Hematopoietic multipotent progenitor cell treated with erythropoietin and hydrocortisone succinate and interleukin-3 and kit ligand, for 15 days (in vitro differentiated cells): ENCODE results near the gene SS18.
A peak's percentile ranks its signal among the peaks of the same experiment; 100 is the strongest.

Source experiments
- DNase-seq: peaks from one replicate; pipeline ENCODE4 v3.0.0-alpha.2; 2015; ENCODE audit warnings: low spot score

Gene SS18

DNA sequence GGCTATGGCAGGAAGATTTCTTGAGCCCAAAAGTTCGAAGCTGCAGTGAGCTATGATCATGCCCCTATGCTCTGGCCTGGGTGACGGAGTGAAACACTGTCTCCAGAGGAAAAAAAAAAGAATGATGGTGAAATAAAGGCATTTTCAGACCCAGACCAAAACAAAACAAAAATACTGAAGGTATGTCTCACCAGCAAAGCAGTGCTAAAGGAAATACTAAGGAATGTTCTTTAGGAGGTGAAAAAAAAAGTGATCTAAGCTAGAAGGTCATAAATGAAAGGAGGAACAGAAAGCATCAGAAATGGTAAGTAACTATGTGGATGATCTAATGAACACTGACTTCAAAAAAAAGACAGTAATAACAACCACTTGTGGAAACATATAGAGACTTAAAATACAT, 18.7 kb downstream of the SS18 start:
- no peak for DNase-seq

DNA sequence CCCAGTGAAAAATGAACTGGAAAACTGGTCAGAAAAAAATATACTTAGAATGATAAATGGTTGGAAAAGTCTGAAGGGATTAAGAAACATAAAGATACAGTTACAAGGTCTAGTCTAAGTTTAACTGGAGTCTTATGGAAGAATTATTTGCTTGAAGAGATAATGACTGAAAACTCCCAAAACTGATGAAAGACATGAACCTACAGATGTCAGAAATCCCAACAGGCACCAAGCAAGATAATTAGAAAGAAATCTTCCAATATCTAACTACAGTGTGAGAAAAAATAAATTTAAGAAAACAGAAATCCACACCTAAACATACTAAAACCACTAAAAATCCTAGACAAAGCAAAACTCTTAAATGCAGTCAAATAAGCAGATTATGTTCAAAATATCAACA, 19.4 kb downstream of the SS18 start:
- DNase-seq: no peak

GRCh38 chr18:26059357-26059756, 31.1 kb downstream of the SS18 start:
- DNase-seq: no peak

GRCh38 chr18:26057344-26057773, 33.1 kb downstream of the SS18 start:
- no peak for DNase-seq

DNA sequence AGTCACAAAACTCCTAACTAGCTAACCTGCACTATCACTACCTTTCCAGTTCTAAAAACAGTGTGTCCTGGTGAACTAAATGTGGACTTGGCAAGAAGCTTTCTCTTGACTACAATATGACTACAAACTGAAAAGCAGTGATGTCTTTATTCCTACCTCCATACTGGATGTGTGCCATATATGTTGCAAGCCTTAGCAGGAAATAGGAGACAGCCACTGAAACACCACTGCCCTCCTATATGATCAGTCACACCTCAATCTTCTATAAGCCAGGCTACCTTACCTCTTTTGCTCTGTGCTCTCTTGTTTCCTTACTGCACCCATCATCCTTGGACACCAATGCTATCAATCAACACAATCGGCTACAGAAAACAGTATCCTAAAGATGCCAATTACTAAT, 34.1 kb downstream of the SS18 start:
- no peak for DNase-seq

DNA sequence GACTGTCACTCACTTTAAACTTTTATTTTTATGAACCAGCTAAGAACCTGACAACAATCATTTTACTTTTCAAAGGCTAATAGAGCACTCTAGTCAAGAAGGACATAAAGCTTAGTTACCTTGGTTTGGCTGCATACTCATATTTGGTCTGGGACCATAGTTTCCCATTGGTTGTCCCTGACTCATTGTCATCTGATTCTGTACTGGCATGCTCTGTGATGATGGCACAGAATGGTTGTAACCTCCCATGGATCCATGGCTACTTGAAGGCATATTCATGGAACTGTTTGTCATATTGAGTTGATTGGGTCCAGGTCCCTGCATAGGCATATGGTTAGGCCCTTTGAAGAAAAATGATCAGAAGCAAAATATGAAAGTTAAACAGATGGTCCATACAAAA, 37.9 kb downstream of the SS18 start:
- no peak for DNase-seq

DNA sequence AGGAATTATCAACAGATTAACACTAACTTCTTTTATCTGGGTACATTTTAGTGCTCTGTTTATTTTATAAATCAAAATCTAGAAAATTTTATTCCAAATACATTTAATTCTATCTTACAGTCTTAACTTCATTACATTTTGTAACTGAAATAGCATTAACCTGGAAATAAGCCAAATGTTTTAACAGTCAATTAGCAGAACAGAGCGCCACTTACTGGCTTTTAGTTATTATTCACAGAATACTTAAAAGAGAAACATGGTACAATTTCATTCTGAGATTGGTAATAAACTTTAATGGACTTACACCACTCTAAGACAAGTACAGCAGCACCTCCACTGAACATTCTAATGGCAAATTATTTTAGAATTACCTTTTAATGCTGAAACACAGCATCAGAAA, 38.6 kb downstream of the SS18 start:
- peak; percentile 29 for DNase-seq

- no peak for DNase-seq
These were observed 43.9 kb downstream of the SS18 start for GRCh38 chr18:26046419-26047077.

GRCh38 chr18:26044807-26045206, 45.6 kb downstream of the SS18 start:
- DNase-seq: no peak

GRCh38 chr18:26040051-26040656, 50.3 kb downstream of the SS18 start:
- DNase-seq: no peak

DNA sequence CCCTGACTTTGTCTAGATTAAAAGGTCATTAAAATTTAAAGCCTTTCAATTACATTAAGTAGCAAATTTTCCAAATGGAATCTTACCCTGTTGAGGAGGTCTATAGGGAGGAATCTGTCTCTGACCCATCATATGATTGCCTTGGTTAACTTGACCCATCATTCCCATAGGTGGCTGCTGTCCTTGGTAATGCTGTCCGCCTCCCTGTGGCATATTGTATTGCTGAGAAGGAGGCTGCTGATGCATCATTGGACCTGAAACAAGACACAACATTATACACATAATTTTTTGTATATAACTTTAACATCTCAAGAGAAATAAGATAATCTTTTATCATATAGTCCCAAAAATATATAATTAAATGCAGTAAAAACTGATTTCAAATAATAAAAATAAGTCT, 51.2 kb downstream of the SS18 start:
- DNase-seq: no peak

- DNase-seq: no peak
These were observed 53.8 kb downstream of the SS18 start for GRCh38 chr18:26036635-26037034.

- DNase-seq: no peak
These were observed 55.4 kb downstream of the SS18 start for GRCh38 chr18:26034850-26035497.

DNA sequence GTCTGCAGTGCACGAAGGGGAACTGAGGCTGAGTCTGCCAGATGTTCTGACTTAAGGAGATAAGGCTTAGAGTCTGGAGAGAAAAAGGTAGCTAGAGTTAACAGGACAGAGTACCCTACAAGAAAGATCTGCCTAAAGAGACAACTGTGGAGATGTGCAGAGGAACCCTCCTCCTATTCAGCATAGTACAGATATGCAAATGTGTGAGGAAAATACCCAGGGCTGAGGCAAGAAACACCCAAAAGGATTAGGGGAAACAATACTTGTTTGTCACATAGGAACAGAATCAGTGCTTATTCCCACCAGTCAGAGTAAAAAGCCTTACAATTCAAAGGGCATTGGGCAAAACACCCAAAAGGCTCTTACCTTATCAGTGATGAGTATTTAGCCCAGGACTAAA, 67.8 kb downstream of the SS18 start:
- no peak for DNase-seq

- DNase-seq: no peak
These were observed 69.2 kb downstream of the SS18 start for GRCh38 chr18:26021061-26021754.

GRCh38 chr18:26017929-26018328, 72.5 kb downstream of the SS18 start:
- peak; percentile 19 for DNase-seq

GRCh38 chr18:26014462-26014861, 76.0 kb downstream of the SS18 start:
- DNase-seq: no peak

GRCh38 chr18:26008619-26009018, 81.8 kb downstream of the SS18 start:
- DNase-seq: no peak

GRCh38 chr18:26008096-26008495, 82.3 kb downstream of the SS18 start:
- DNase-seq: no peak

- DNase-seq: no peak
These were observed 84.5 kb downstream of the SS18 start for GRCh38 chr18:26005950-26006349.

DNA sequence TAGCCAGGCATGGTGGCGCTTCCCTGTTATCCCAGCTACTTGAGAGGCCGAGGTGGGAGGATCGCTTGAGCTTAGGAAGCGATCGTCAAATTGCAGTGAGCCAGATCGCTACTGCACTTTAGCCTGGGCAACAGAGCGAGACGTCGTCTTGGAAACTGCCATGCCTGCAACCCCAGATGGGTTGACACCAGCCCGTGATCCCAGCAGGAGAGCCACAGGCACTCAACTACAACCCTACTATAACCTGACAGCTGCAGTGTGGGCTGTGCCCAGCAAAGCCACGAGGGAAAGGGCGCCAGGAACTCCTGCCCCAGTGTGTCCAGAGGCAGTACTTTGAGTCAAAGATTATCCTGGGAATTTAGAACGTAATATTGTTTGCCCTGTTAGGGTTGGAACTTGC, 85.6 kb downstream of the SS18 start:
- DNase-seq: no peak

GRCh38 chr18:26003817-26004216, 86.6 kb downstream of the SS18 start:
- no peak for DNase-seq

DNA sequence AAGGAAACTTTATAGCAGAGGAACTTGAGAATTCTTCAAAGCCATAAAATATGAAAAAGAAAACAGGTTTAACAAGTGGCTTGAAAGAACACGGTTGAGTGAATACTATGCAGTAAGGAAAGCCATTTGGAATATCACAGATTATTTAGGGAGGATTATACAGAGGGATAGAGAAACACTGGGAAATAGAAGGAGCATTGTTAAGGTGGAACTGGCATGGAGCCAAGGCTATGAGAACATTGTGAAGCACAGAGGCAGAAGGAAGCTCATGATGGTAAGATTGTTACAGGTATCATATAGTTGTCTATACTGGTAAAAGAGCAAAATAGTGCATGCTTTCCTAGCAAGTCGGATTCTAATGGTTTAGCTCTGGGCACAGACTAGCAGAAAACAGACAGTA, 87.1 kb downstream of the SS18 start:
- no peak for DNase-seq
